T-helper 1 cell (primary cell): ENCODE results near the gene CHMP2A.
"Not testable (repeated sequence)": the region's sequence is repeated elsewhere in the genome, so short reads cannot be mapped to it uniquely, and the experiment has no call there.

Source experiments
- DNase-seq, 5 donors: peaks; one replicate each; pipeline ENCODE4 v3.0.0-alpha.2; 2012 to 2020
- total RNA-seq, 4 donors: gene quantifications; one replicate each; lab custom pipeline; 2026; lab: John Stamatoyannopoulos, UW

The CHMP2A gene
- total RNA-seq = 36.7 to 48.9 (median 44.7) reads per million in 4 donors

GRCh38 chr19:58554494-58555368 lies at the start of gene CHMP2A:
Gene CHMP2A, minus strand, starts transcription at chr19:58555105. Its CDS starts 893 bp downstream, at chr19:58554212.
- DNase-seq = peak; percentile 96 to 98 (median 97)

GRCh38 chr19:58586133-58586765 lies 31.3 kb upstream of the CHMP2A start:
- DNase-seq = no peak

- DNase-seq = no peak
Measured at GRCh38 chr19:58585442-58586132, 30.7 kb upstream of the CHMP2A start.

- DNase-seq = no peak
Measured at GRCh38 chr19:58584498-58585441, 29.9 kb upstream of the CHMP2A start.

GRCh38 chr19:58582985-58583384 lies 28.1 kb upstream of the CHMP2A start:
- DNase-seq = no peak

GRCh38 chr19:58581227-58582141 lies 26.6 kb upstream of the CHMP2A start:
- peak; percentile 71 to 88 (median 83) for DNase-seq

GRCh38 chr19:58579473-58580142 lies 24.7 kb upstream of the CHMP2A start:
- no peak for DNase-seq

GRCh38 chr19:58578012-58578925 lies 23.4 kb upstream of the CHMP2A start:
- no peak for DNase-seq

- DNase-seq = not testable (repeated sequence)
Measured at GRCh38 chr19:58577581-58577980, 22.7 kb upstream of the CHMP2A start.

GRCh38 chr19:58575183-58576041 lies 20.5 kb upstream of the CHMP2A start:
- peak; percentile 55 to 90 (median 67) for DNase-seq

GRCh38 chr19:58573658-58574164 lies 18.8 kb upstream of the CHMP2A start:
- no peak for DNase-seq

GRCh38 chr19:58572818-58573657 lies 18.1 kb upstream of the CHMP2A start, which contains the start of gene MZF1:
Gene MZF1, minus strand, starts transcription at chr19:58573335. Its CDS starts 1,946 bp downstream, at chr19:58571389.
- peak; percentile 100 for DNase-seq

- no peak for DNase-seq
Measured at GRCh38 chr19:58572026-58572817, 17.3 kb upstream of the CHMP2A start.

GRCh38 chr19:58571575-58571947 lies 16.7 kb upstream of the CHMP2A start:
- DNase-seq = no peak

GRCh38 chr19:58570770-58571574 lies 16.1 kb upstream of the CHMP2A start:
- no peak for DNase-seq
